H1 (cell line): ENCODE measurements around the gene RAB7B. TPM values are rescaled to one million over a fixed set of nuclear protein-coding genes. Genes with fewer than 3 reads are reported as not detected.

Experiments
- CTCF ChIA-PET: fragments of 300-600 bp; sonication (Branson Sonifier 250); formaldehyde crosslinking; loops from one replicate; lab custom pipeline; 2021; ENCODE audit not compliant: partially characterized antibody; lab: Charles Lee
- POLR2A ChIA-PET: fragments of 300-600 bp; sonication (Branson Sonifier 250); formaldehyde crosslinking; loops from one replicate; lab custom pipeline; 2021; ENCODE audit warnings: inconsistent platforms; ENCODE audit not compliant: partially characterized antibody; lab: Charles Lee
- DNase-seq, 2 experiments: peaks; one replicate each; pipeline versions ENCODE4 v3.0.0 to v3.0.0-alpha.2; 2010 to 2022; ENCODE audit warnings: low spot score in 2 of 2, low read depth in 1 of 2, mixed read lengths in 1 of 2
- FAIRE-seq: peaks from 2 replicates; lab custom pipeline; 2011; peaks lifted over from hg19 to GRCh38; lab: Jason Lieb, UNC
- H2AFZ ChIP-seq: 2 replicates; pipeline ENCODE4 v1.8.1; 2012; ENCODE audit warnings: low read length, inconsistent platforms
- H2AK5ac ChIP-seq: 2 replicates; pipeline ENCODE4 v1.6.1; 2013; ENCODE audit warnings: low read depth, low read length
- H2BK120ac ChIP-seq: replicated peaks from 2 replicates; pipeline ENCODE3; 2013; ENCODE audit warnings: low read depth, low read length, inconsistent platforms
- H2BK12ac ChIP-seq: 2 replicates; pipeline ENCODE4 v1.6.1; 2013; ENCODE audit warnings: low read depth, low read length
- H2BK15ac ChIP-seq: 2 replicates; pipeline ENCODE4 v1.6.1; 2013; ENCODE audit warnings: low read length
- H2BK20ac ChIP-seq: 2 replicates; pipeline ENCODE4 v1.6.1; 2013; ENCODE audit warnings: low read length
- H2BK5ac ChIP-seq: 2 replicates; pipeline ENCODE4 v1.6.1; 2013; ENCODE audit warnings: low read depth, low read length
- H3K14ac ChIP-seq: 2 replicates; pipeline ENCODE4 v1.6.1; 2013; ENCODE audit warnings: inconsistent platforms; ENCODE audit not compliant: insufficient read length
- H3K18ac ChIP-seq: 2 replicates; pipeline ENCODE4 v1.6.1; 2013; ENCODE audit warnings: low read length; ENCODE audit errors: extremely low read depth
- H3K23ac ChIP-seq: 2 replicates; pipeline ENCODE4 v1.6.1; 2013; ENCODE audit warnings: inconsistent platforms; ENCODE audit not compliant: insufficient read length
- H3K23me2 ChIP-seq: 2 replicates; pipeline ENCODE4 v1.6.1; 2013; ENCODE audit warnings: low read depth, low read length
- H3K27ac ChIP-seq: 2 replicates; pipeline ENCODE4 v1.6.1; 2011; ENCODE audit warnings: low read depth, low read length, inconsistent platforms
- H3K27me3 ChIP-seq, 4 experiments: replicated peaks in 1 of 4; 1 replicate in 1 of 4; 2 replicates in 3 of 4; pipeline versions ENCODE4 v1.6.1 to v1.8.1; 2011 to 2013; ENCODE audit warnings: low read length in 3 of 4, mild to moderate bottlenecking in 3 of 4, inconsistent platforms in 2 of 4, mixed read lengths in 2 of 4, moderate library complexity in 1 of 4; ENCODE audit not compliant: control insufficient read depth in 3 of 4, insufficient read depth in 3 of 4; ENCODE audit errors: extremely low read depth in 1 of 4
- H3K36me3 ChIP-seq, 4 experiments: 2 replicates each; pipeline versions ENCODE4 v1.6.1 to v1.8.1; 2011 to 2013; ENCODE audit warnings: mild to moderate bottlenecking in 4 of 4, low read length in 3 of 4, moderate library complexity in 2 of 4, control low read depth in 1 of 4, inconsistent platforms in 1 of 4; ENCODE audit not compliant: insufficient read depth in 4 of 4, control insufficient read depth in 2 of 4
- H3K4ac ChIP-seq: replicated peaks from 2 replicates; pipeline ENCODE3; 2013; ENCODE audit warnings: low read length, low read depth, mixed read lengths, inconsistent platforms; ENCODE audit not compliant: insufficient read length
- H3K4me1 ChIP-seq, 4 experiments: replicated peaks in 1 of 4; 1 replicate in 1 of 4; 2 replicates in 3 of 4; pipeline versions ENCODE4 v1.6.1 to v1.8.1; 2011 to 2013; ENCODE audit warnings: low read length in 3 of 4, inconsistent platforms in 2 of 4, mixed read lengths in 1 of 4; ENCODE audit not compliant: insufficient read depth in 4 of 4, control insufficient read depth in 3 of 4
- H3K4me2 ChIP-seq, 2 experiments: 2 replicates each; pipeline versions ENCODE4 v1.6.1 to v1.8.1; 2011 to 2013; ENCODE audit warnings: low read depth in 2 of 2, low read length in 2 of 2, control low read depth in 1 of 2, inconsistent platforms in 1 of 2, mild to moderate bottlenecking in 1 of 2; ENCODE audit not compliant: insufficient read depth in 1 of 2
- H3K4me3 ChIP-seq, 4 experiments: fragments of 200-600, 300-600 bp in 1 of 4; sonication (generic), shearing (Covaris generic), sonication (Bioruptor Twin) in 1 of 4; 2 replicates each; pipeline versions ENCODE4 v1.5.1 to v1.8.1; 2011 to 2016; ENCODE audit warnings: low read length in 4 of 4, low read depth in 3 of 4, control low read depth in 2 of 4, inconsistent platforms in 2 of 4, mild to moderate bottlenecking in 2 of 4, mixed read lengths in 1 of 4, moderate library complexity in 1 of 4; ENCODE audit not compliant: insufficient read depth in 2 of 4; ENCODE audit errors: extremely low read depth in 1 of 4
- H3K56ac ChIP-seq: replicated peaks from 2 replicates; pipeline ENCODE3; 2013; ENCODE audit warnings: low read depth, mild to moderate bottlenecking, mixed read lengths, low read length, inconsistent platforms; ENCODE audit not compliant: insufficient read length
- H3K79me1 ChIP-seq: 2 replicates; pipeline ENCODE4 v1.6.1; 2013; ENCODE audit warnings: low read depth, low read length, control low read depth
- H3K79me2 ChIP-seq, 2 experiments: 2 replicates each; pipeline versions ENCODE4 v1.6.1 to v1.8.1; 2012 to 2013; ENCODE audit warnings: low read length in 2 of 2, mild to moderate bottlenecking in 2 of 2, inconsistent platforms in 1 of 2; ENCODE audit not compliant: insufficient read depth in 2 of 2, control insufficient read depth in 1 of 2
- H3K9ac ChIP-seq, 4 experiments: replicated peaks in 1 of 4; 1 replicate in 1 of 4; 2 replicates in 3 of 4; pipeline versions ENCODE4 v1.6.1 to v1.8.1; 2011 to 2013; ENCODE audit warnings: low read depth in 3 of 4, low read length in 3 of 4, control low read depth in 2 of 4, mild to moderate bottlenecking in 2 of 4, moderate library complexity in 2 of 4, inconsistent platforms in 1 of 4; ENCODE audit errors: extremely low read depth in 1 of 4
- H3K9me3 ChIP-seq, 2 experiments: 2 replicates each; pipeline versions ENCODE4 v1.6.1 to v1.8.1; 2012 to 2013; ENCODE audit warnings: mild to moderate bottlenecking in 2 of 2, moderate library complexity in 2 of 2, control low read depth in 1 of 2, inconsistent platforms in 1 of 2, low read depth in 1 of 2, low read length in 1 of 2, mixed read lengths in 1 of 2; ENCODE audit not compliant: insufficient read depth in 2 of 2
- H4K20me1 ChIP-seq, 2 experiments: replicated peaks in 1 of 2; 2 replicates each; pipeline versions ENCODE3 to v1.8.1; 2011 to 2013; ENCODE audit warnings: inconsistent platforms in 2 of 2, low read length in 2 of 2, mild to moderate bottlenecking in 1 of 2; ENCODE audit not compliant: insufficient read depth in 2 of 2, control insufficient read depth in 1 of 2
- H4K5ac ChIP-seq: 2 replicates; pipeline ENCODE4 v1.6.1; 2013; ENCODE audit warnings: low read length, low read depth, mixed read lengths, inconsistent platforms; ENCODE audit not compliant: insufficient read length
- H4K8ac ChIP-seq: 2 replicates; pipeline ENCODE4 v1.8.0; 2013; ENCODE audit warnings: mild to moderate bottlenecking, moderate library complexity, low read length, inconsistent platforms; ENCODE audit not compliant: insufficient read depth; ENCODE audit errors: extremely low read depth
- H4K91ac ChIP-seq: replicated peaks from 2 replicates; pipeline ENCODE3; 2013; ENCODE audit warnings: low read length, mixed read lengths, inconsistent platforms; ENCODE audit not compliant: insufficient read length
- E2F6 ChIP-seq: IDR thresholded peaks from 2 replicates; pipeline ENCODE4 v1.6.1; 2012; ENCODE audit warnings: inconsistent platforms
- GTF2F1 ChIP-seq: IDR thresholded peaks from 2 replicates; pipeline ENCODE4 v1.6.1; 2012; ENCODE audit warnings: low read depth, low read length, improper control_type of control experiment, borderline replicate concordance
- KDM4A ChIP-seq: IDR thresholded peaks from one replicate; pipeline ENCODE4 v1.7.1; 2012; ENCODE audit warnings: low read depth, mild to moderate bottlenecking, moderate library complexity, low read length, inconsistent platforms; ENCODE audit not compliant: severe bottlenecking
- NANOG ChIP-seq: IDR thresholded peaks from 2 replicates; pipeline ENCODE4 v1.6.1; 2011; ENCODE audit warnings: low read length, low read depth, mild to moderate bottlenecking, inconsistent platforms; ENCODE audit not compliant: insufficient read depth, poor library complexity, severe bottlenecking
- RAD21 ChIP-seq, 2 experiments: IDR thresholded peaks in 1 of 2; conservative IDR thresholded peaks in 1 of 2; 2 replicates each; pipeline ENCODE4 v1.6.1; 2011; ENCODE audit warnings: low read depth in 2 of 2, low read length in 2 of 2, improper control_type of control experiment in 1 of 2, inconsistent platforms in 1 of 2, mild to moderate bottlenecking in 1 of 2, moderate library complexity in 1 of 2
- SAP30 ChIP-seq: fragments of 300-600 bp; sonication (generic); IDR thresholded peaks from 2 replicates; pipeline ENCODE4 v1.7.1; 2012; ENCODE audit warnings: low read length, moderate library complexity, mild to moderate bottlenecking, inconsistent platforms; ENCODE audit not compliant: insufficient read depth, insufficient replicate concordance
- SIRT6 ChIP-seq: IDR thresholded peaks from one replicate; pipeline ENCODE4 v1.7.1; 2012; ENCODE audit warnings: low read length, inconsistent platforms
- SIX5 ChIP-seq: IDR thresholded peaks from 2 replicates; pipeline ENCODE4 v1.6.1; 2011; ENCODE audit warnings: mild to moderate bottlenecking, low read depth, low read length
- SP4 ChIP-seq: IDR thresholded peaks from 2 replicates; pipeline ENCODE4 v1.6.1; 2012; ENCODE audit warnings: low read length, inconsistent platforms
- SUZ12 ChIP-seq: fragments of 200-600 bp; sonication (generic); IDR thresholded peaks from 2 replicates; pipeline ENCODE4 v1.6.1; 2012; ENCODE audit warnings: mild to moderate bottlenecking, inconsistent platforms, low read length, moderate library complexity, mixed read lengths
- USF2 ChIP-seq: IDR thresholded peaks from 2 replicates; pipeline ENCODE4 v1.6.1; 2011; ENCODE audit warnings: low read length, improper control_type of control experiment
- WGBS, 2 experiments: shearing (Covaris generic) in 1 of 2; methylation state at CpG; one replicate each; pipeline versions ENCODE4 v1.1.6 to v1.1.7; 2013 to 2015; ENCODE audit warnings: low lambda C conversion rate in 2 of 2, mixed read lengths in 2 of 2, inconsistent platforms in 1 of 2, low coverage in 1 of 2, missing lambda C conversion rate in 1 of 2; ENCODE audit not compliant: insufficient replicate concordance in 2 of 2, insufficient coverage in 1 of 2, insufficient read length in 1 of 2; ENCODE audit errors: extremely low coverage in 1 of 2, missing lambda C conversion rate in 1 of 2; 5-methylcytosine and 5-hydroxymethylcytosine counted together
- polyA plus RNA-seq, 7 experiments: library from polyadenylated mRNA; depleted of rRNA in 3 of 7; stranded (reverse) in 5 of 7; unstranded in 2 of 7; fragments of >200 nt in 5 of 7; fragments of 200-250 nt in 2 of 7; gene quantifications; 1 replicate in 5 of 7; 2 replicates in 1 of 7; 4 replicates in 1 of 7; pipeline versions ENCODE4 v1.2.1 to v1.2.3, GENCODE V29; 2011 to 2013; ENCODE audit warnings: missing spikeins in 2 of 7, mixed read lengths in 2 of 7
- total RNA-seq: library from RNA; stranded (reverse); fragmentation: NEBNext Ultra II Directional; extraction: Animal tissue kit (Norgen Biotek cat#: 25700); gene quantifications from 2 replicates; pipeline ENCODE4 v1.2.1, GENCODE V29; 2021

Gene RAB7B
- total and polyA plus RNA-seq, 2 of the 8 experiments (the other 6 are each of a cell fraction or from before 2014, with no cell fraction given), result 0.05 TPM; not detected in 1

GRCh38 chr1:205930799-205931281 lies 72.4 kb downstream of the RAB7B start:
- Histone ChIP-seq H3K79me1 (no peaks in the 10 kb centered on the region), H3K4me3 (no peak overlapping the region), H3K23ac (no peak overlapping the region), H3K4me2 (no peak overlapping the region), H3K9me3 (no peaks in the 10 kb centered on the region), H3K27ac (no peak overlapping the region), H2BK15ac (no peak overlapping the region), H4K8ac (no peak overlapping the region), H4K5ac (no peak overlapping the region), H2AFZ (no peak overlapping the region), H3K36me3 (no peaks in the 10 kb centered on the region), H2BK12ac (no peak overlapping the region), H3K56ac (no peak overlapping the region), H3K4ac (no peak overlapping the region), H4K20me1 (no peaks in the 10 kb centered on the region), H3K79me2 (no peaks in the 10 kb centered on the region), H2BK5ac (no peak overlapping the region), H3K23me2 (no peaks in the 10 kb centered on the region; the same call in 1 of the 2 replicates), H2BK120ac (no peak overlapping the region), H3K4me1 (peaks cover 0 to 9% (median 3%) of the 10 kb centered on the region in 4 experiments; a peak in 2 of 7 replicates), H3K27me3 (no peaks in the 10 kb centered on the region; a peak in 1 of 7 replicates), H3K14ac (no peak overlapping the region), H2BK20ac (no peak overlapping the region), H3K9ac (no peak overlapping the region), H2AK5ac (no peak overlapping the region), H4K91ac (no peak overlapping the region), H3K18ac (no peak overlapping the region)
- ChIA-PET CTCF (interaction anchor here (0.6 to 14.5 kb wide), 6 partner anchors 13 to 1558 kb away, joined by 3 to 394 read pairs (median 4); no protein-coding TSS in a partner anchor), POLR2A (interaction anchor here (0.8 kb wide), 1 partner anchor 10 kb away, joined by 3 read pairs; no protein-coding TSS in a partner anchor)
- DNase-seq, result no peak
- WGBS, 2 experiments, result 79% methylated on average over 4 of the region's 4 CpGs; no CpG with 5 or more reads in 1 of the 2 experiments
- no peak for FAIRE-seq
- TF ChIP-seq SUZ12, result no peak
- no peak for TF ChIP-seq USF2
- TF ChIP-seq RAD21 (IDR thresholded peaks at IDR 0.05 in 1 of 2, conservative IDR thresholded peaks at IDR 0.05 in 1 of 2; ENCODE audit: low read depth in 2 of 2, low read length in 2 of 2), result no peak
- TF ChIP-seq GTF2F1, result no peak
- TF ChIP-seq SP4, result no peak
- TF ChIP-seq NANOG, result no peak
- no peak for TF ChIP-seq SAP30
- no peak for TF ChIP-seq KDM4A
- no peak for TF ChIP-seq SIX5
- no peak for TF ChIP-seq SIRT6
- TF ChIP-seq E2F6, result no peak
